ELR (cell line): Measurements from ENCODE around the gene ADAMTSL1.

Source experiments
- DNase-seq: peaks from one replicate; pipeline ENCODE4 v3.0.0-alpha.2; 2015; ENCODE audit warnings: low read depth

ADAMTSL1 gene

GRCh38 chr9:18741359-18741758, 267.4 kb downstream of the ADAMTSL1 start:
- DNase-seq: no peak

GRCh38 chr9:18741945-18742344, 268.0 kb downstream of the ADAMTSL1 start:
- no peak for DNase-seq

DNA sequence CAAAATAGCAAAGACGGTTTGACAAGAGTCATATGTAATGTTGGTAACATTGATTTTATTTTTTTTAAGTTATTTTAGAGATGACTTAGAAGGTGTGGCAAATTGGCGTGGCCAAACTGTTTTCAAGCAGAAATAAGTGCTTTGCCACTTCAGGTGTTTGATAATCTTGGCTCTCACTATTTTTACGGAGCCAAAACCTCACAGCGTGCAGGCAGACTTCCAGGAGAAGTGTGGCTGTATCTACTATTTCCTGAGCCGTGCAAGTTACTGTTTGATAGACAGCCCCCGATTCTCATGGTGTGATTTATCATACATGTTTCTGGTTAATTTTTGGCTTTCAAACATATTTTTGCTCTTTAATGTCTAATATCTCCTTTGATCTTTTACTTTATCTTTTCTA, 269.5 kb downstream of the ADAMTSL1 start:
- no peak for DNase-seq

DNA sequence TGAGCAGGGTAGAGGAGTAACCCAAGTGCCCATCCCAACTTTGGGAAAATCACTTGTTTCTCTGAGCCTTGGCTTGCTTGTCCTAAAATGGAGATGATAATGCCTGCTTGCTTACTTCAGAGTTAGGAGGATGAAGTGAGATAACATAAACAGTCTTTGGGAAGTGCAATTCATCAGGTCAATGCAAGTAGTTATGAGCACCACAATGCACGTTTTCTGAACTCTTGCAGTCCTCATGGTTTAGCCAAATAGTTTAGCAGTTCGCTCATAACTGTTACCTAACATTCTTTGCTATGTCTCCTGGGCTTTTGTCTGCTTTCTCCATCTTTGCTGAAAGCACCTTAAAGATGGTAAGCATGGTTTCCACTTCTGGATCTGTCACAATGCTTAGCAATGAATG, 270.0 kb downstream of the ADAMTSL1 start:
- DNase-seq: peak; percentile 30

DNA sequence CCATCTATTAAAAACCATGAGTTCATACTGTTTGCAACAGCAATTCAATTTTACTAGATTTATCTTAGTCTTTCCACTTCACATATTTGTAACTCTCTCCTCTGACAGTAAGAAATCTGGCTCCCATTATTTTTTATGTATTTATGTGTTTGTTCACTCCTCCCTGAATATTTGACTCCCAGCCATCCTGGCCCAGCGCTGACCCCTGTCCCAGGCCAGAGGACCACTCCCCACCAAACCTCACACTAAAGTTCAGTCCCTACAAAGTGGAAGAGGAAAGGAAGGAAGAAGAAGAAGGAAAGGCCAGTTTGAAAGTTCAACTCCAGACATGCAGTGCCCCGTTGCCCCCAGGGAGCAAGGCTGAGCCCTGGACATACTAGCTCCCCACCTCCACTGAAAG, 271.8 kb downstream of the ADAMTSL1 start:
- no peak for DNase-seq

- no peak for DNase-seq
Observed at GRCh38 chr9:18746631-18747030, 272.7 kb downstream of the ADAMTSL1 start.

- DNase-seq: no peak
Observed at GRCh38 chr9:18747595-18747994, 273.6 kb downstream of the ADAMTSL1 start.

- no peak for DNase-seq
Observed at GRCh38 chr9:18748251-18748701, 274.3 kb downstream of the ADAMTSL1 start.

DNA sequence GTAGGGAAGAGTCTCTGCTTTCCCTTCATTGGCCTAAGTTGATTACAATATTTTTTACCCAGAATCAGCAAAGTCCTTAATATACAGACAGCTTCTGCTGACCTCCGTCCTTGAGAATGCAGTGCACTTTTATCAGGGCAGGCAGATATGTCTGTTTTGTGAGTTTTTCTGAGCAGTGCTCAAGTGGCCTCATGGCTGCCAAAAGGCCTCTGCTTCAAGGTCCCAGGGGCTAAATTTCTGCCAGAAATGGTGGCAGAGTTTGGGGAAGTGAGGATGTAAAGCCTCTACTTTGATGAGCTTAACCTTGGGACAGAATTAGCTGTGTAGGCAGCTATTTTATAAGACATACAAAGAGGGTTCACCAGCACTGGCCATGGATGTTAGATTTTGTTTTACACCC, 275.8 kb downstream of the ADAMTSL1 start:
- no peak for DNase-seq

GRCh38 chr9:18753904-18754303, 280.0 kb downstream of the ADAMTSL1 start:
- DNase-seq: no peak

DNA sequence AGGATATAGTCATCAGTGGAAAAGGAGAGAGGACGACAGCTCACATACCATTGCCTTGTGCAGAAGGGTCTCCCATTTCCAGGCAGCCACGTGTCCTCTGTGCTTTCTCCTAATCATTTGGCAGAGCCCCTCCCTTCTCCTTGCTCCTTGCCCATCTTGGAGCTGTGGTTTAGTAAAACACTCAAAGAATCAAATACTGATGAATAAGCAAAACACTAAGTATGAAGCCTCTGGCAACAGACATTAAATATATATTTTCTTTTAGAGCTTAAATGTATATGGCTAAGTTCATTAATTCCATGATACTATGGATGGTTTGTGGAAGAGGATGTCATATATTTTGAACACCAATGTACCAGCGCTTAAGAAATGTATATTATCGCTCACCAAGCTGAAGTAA, 280.6 kb downstream of the ADAMTSL1 start:
- no peak for DNase-seq

DNA sequence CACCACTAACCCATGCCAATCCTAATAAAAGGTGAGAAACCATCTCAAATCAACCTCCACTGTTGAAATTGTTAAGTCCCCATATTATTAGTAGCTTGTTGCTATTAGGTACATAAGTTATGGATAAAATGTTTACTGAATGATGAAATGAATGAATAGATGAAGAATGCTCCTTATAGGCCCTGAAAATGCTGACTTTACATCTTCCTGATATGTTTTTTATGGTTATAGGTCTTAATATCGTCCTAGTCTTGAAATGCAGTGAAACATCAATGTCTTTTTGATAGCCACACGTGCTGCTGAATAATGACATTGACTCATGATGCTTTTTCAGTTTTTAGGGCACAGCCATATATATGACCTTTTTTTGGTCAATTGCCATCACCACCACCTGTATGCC, 281.3 kb downstream of the ADAMTSL1 start:
- no peak for DNase-seq

DNA sequence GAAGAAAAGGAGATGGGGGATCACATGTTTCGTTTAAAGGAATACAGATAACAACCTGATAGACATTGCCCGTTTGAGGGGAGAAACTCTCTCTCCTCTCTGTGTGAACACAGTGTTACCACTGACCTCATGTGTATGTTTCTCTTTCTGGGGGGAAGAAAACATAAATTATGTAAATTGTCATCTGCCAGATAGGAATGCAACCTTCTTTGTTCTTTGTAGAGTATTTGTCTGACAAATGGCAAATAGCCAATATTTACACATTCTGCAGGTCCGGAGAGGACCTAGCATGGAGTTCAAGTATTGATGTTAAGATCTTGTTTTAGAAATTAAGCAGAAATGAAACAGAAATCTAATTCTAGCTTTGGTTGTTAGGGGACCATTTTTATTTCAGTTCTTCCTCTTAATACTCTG, 282.8 kb downstream of the ADAMTSL1 start:
- DNase-seq: no peak

DNA sequence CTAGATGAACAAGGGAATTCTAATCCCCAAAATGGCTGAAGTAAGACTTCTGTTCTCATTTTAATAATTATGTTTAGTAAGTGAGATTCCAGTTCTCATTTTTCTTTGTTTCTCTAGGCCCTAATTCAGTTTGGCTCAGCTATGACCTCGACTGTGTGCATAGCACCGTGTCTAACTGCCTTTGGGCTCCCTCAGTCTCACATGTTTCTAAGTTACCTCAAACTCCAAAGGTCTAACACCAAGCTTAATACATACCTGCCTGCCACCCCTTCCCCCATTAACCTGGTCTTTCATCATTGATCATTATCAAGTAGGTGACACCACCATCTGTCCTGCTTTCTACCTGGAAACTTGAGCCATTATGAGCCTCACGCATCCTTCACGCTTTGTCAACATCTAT, 285.9 kb downstream of the ADAMTSL1 start:
- no peak for DNase-seq

DNA sequence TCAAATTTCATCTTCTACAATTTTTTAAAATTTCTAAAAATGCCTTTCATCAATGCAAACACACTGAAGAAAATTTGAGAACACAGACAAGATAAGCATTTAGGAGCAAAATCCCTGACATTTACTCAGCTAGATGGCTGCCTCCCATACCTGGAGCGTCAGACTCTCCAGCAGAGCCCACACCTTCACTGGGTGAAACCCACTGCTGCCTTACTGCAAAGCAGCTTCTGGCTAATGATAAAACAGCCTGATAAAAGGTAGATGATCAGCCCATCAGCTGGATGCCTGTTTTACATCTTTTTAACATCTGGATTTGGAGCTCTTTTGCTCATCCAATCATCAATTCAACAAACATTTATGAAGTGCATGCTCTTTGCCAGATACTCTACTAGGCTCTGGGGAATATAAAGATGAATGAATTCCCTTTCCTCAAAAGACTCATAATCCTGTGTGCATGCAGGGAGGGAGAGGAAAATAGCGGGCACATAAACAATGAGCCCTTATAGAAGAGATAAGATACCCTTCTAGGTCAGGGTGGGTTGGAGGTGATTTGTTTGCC, 287.9 kb downstream of the ADAMTSL1 start:
- no peak for DNase-seq

DNA sequence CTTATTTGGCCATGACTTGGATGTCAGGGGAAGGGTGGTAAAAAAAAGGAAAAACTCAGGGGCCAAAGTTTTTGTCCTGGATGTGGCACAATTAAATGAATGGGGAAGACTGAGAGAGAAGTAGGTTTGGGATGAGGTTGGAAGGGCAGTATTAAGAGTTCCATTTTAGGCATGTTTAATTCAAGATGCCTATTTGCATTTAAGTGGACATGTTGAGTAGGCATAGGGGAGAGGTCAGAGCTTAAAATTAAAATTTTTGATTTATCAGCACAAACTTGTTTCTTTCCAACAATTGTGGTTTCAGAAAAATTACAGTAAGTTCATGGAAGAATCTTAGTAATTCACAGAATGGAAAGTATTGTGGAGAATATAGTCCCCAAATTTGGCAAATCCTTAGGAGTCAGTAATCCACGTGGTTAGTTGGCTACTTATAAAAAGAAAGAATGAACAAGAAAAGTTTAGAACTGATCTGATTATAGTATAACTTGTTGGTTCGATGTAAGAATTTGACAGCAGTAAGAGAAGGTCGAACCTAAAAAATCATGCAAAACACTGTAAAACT, 293.1 kb downstream of the ADAMTSL1 start:
- DNase-seq: no peak

DNA sequence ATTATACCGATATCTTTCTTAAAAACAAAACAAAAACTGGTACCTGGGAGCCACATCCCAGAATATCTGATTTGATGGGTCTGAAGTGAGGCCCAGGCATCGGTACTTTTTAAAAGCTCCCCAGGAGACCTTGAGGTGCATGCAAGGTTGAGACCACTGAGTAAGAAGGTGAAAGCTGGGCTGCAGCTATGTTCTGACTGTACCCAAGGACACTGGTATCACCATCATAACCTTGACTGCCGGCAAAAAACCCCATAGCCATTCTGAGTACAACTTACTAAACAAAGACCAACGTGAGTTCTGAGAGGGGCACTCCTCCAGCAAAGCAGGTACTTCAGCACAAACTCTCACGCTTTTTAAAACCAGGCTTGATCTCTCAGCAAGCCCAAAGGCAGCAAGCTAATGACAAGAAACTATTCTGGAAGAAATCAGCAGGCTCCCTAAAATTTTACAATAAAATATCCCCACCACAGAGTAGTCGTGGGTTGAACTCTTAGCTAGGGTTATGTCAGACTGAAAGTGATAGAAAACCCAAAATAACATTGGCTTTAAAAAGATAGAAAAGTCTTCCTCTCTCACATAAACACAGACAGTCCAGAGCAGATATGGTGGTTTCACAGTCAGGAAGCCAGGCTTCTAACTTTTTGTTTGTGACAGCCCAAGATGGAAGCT, 295.1 kb downstream of the ADAMTSL1 start:
- no peak for DNase-seq

GRCh38 chr9:18770131-18770908, 296.4 kb downstream of the ADAMTSL1 start:
- no peak for DNase-seq

GRCh38 chr9:18771011-18771410, 297.1 kb downstream of the ADAMTSL1 start:
- no peak for DNase-seq

GRCh38 chr9:18771763-18772162, 297.8 kb downstream of the ADAMTSL1 start:
- no peak for DNase-seq

DNA sequence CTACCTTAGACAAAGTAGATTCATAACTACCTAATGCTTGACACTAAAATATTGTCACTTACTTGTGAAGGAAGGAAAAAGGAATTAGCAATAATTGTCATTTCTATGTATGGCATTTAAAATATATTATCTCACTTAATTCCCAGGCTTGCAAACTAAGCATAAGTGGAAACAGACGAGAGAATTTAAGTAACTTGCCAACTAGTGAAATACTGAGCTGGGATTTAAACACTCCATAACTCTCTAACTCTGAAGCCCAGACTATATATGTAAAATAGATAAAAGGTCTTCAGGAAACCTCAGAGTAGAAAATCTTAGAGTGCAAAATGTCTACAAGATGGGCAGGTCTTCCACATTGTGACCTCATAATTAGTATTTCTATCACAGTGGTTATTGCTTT, 301.3 kb downstream of the ADAMTSL1 start:
- no peak for DNase-seq

- DNase-seq: no peak
Observed at GRCh38 chr9:18775930-18776329, 302.0 kb downstream of the ADAMTSL1 start.
